HL-60 (cell line): ENCODE measurements around the gene TFCP2.

Source experiments
- GABPA ChIP-seq: IDR thresholded peaks from 2 replicates; pipeline ENCODE4 v1.6.1; 2012; ENCODE audit warnings: low read depth
- POLR2AphosphoS5 ChIP-seq: IDR thresholded peaks from 2 replicates; pipeline ENCODE4 v1.6.1; 2012; ENCODE audit warnings: low read depth
- TF ChIP-seq, protein P1 (sequence below): IDR thresholded peaks from one replicate; pipeline ENCODE4 v1.5.1; 2011; ENCODE audit warnings: low read length, control low read depth, inconsistent platforms; ENCODE audit not compliant: insufficient read depth
- TF ChIP-seq, protein P2 (sequence below): IDR thresholded peaks from 2 replicates; pipeline ENCODE4 v1.6.1; 2012; ENCODE audit warnings: low read depth; ENCODE audit not compliant: insufficient replicate concordance

DNA sequence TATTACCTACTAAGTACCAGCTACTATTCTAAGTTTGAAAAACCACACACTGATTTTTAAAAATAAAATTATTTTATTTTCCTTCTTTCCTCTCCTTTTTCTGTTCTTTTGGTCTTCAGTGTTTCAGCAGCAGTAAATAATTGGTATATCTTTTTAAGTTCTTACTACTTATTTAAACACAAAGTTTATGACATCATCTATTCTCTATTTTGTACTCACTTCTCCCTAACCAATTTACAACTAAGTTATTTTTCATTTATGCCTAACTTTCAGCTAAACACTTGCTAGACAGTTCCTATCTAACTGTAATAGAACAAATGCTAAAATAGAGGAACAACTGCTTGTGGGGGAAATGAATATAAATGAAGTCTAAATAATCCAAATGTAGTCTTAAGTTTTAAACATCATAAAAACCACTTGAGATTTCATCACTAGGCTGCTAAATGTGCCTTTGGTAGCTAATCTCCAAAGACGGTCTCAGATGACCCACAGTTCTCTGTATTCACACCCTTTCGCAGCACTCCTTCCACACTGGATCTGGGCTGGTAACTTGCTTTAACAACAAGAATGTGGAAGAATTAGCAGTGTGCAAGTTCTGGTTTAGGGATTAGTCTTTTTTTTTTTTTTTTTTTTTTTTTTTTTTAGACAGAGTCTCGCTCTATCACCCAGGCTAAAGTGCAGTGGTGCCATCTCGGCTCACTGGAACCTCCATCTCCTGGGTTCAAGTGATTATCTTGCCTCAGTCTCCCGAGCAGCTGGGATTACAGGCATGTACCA, 41.0 kb downstream of the TFCP2 start:
- TF ChIP-seq POLR2AphosphoS5 (no peak), GABPA (no peak)
- TF ChIP-seq, protein P1, sequence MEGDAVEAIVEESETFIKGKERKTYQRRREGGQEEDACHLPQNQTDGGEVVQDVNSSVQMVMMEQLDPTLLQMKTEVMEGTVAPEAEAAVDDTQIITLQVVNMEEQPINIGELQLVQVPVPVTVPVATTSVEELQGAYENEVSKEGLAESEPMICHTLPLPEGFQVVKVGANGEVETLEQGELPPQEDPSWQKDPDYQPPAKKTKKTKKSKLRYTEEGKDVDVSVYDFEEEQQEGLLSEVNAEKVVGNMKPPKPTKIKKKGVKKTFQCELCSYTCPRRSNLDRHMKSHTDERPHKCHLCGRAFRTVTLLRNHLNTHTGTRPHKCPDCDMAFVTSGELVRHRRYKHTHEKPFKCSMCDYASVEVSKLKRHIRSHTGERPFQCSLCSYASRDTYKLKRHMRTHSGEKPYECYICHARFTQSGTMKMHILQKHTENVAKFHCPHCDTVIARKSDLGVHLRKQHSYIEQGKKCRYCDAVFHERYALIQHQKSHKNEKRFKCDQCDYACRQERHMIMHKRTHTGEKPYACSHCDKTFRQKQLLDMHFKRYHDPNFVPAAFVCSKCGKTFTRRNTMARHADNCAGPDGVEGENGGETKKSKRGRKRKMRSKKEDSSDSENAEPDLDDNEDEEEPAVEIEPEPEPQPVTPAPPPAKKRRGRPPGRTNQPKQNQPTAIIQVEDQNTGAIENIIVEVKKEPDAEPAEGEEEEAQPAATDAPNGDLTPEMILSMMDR: no peak
- TF ChIP-seq, protein P2, sequence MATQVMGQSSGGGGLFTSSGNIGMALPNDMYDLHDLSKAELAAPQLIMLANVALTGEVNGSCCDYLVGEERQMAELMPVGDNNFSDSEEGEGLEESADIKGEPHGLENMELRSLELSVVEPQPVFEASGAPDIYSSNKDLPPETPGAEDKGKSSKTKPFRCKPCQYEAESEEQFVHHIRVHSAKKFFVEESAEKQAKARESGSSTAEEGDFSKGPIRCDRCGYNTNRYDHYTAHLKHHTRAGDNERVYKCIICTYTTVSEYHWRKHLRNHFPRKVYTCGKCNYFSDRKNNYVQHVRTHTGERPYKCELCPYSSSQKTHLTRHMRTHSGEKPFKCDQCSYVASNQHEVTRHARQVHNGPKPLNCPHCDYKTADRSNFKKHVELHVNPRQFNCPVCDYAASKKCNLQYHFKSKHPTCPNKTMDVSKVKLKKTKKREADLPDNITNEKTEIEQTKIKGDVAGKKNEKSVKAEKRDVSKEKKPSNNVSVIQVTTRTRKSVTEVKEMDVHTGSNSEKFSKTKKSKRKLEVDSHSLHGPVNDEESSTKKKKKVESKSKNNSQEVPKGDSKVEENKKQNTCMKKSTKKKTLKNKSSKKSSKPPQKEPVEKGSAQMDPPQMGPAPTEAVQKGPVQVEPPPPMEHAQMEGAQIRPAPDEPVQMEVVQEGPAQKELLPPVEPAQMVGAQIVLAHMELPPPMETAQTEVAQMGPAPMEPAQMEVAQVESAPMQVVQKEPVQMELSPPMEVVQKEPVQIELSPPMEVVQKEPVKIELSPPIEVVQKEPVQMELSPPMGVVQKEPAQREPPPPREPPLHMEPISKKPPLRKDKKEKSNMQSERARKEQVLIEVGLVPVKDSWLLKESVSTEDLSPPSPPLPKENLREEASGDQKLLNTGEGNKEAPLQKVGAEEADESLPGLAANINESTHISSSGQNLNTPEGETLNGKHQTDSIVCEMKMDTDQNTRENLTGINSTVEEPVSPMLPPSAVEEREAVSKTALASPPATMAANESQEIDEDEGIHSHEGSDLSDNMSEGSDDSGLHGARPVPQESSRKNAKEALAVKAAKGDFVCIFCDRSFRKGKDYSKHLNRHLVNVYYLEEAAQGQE: no peak
